ENCODE data around the gene EFHC1. TPM values are rescaled to one million over a fixed set of nuclear protein-coding genes. Genes with fewer than 3 reads are reported as not detected.

Gene EFHC1
- polyA plus RNA-seq, 4 donors, result 48.8 to 59.9 (median 52.0) TPM

DNA sequence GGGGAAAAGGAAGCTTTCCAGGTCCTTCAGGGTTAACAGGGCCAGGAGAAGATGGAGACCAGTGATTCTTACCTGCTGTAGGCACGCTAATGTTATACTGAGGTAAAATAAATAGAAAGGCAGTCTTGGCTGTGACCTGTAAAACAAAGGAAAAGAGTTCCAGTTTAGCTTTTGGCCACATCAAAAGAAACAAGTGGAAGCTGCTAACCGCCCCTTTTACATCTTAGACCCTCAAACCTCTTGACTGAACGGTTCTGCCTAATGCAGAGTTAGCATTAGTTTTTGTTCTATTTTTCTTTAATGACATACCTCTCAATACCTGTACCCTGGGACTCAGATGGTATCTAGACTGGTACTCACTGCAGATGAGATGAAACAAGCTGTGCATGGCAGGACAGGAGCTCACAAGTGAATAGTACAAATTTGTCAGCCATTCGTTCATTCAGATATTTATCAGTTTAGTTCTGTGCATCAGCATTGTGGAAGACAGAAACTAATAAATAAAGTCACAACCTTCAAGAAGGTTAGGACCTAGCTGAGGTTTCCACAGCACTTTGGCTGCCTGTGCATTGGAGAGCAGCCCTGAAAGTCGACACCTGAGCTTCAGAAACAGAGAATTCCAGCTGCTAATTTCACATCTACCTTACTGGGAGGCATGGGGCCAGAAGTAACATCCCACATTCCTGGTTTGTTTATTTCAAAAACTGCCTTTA lies 115.7 kb downstream of the EFHC1 start:
- DNase-seq (ENCODE audit: low read depth in 4 of 4, low spot score in 3 of 4), result no peak

DNA sequence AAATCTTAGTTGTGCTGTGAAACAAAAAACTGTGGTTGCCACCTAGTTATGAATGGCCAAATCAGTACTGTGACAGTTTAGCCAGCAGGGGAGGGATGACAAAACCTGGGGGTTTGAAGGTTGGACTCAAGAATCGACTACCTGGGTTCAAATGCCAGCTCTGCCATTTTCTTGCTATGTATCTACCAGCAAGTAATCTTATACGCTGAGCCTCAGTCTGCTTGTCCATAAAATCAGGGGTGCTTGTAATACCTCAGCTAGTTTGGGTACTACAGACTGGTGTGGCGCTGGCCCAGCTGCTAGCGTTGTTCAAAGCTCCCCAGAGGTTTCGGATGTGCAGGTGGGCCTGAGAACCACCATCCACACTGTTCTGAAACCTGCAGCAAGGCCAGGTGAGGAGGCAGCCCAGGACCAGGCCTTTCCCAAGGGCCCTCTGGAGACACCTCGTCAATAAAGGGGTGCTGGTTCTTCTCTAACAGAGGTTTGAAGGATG lies 116.3 kb downstream of the EFHC1 start:
- DNase-seq (ENCODE audit: low read depth in 4 of 4, low spot score in 3 of 4), result no peak

DNA sequence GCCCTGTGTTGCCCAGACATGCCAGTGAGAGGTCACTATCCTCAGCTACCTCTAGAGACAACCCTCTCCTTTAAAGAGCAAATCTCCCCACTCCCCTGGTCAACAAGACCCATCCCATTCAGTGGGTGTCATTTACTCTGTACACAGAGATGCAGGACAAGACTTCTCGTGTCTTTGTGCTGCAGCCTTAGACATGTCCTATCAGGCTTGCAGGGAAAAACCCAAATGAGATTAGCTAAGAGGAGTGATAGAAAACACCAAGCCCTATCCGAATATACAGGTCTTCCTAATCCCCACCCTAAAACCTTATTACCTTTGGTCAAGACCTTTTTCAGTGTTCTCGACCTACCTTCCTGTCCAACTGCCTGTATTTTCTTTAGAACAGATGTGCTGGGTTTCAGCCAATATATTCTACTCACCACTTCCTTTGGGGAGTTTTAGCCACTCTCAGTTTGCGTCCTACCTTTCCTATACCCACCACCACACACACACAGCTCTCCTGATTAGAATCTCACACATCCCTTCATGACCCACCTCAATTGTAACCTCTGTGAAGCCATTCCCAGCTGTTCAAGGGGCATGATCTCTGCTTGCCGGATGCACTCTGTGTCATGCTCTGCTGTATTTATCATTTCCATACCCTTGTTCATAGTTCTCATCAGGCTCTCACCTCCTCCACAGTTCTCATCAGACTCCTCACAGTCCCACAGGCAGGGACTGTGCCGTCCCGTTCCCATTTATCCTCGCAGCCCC lies 117.0 kb downstream of the EFHC1 start:
- no peak for DNase-seq (ENCODE audit: low read depth in 4 of 4, low spot score in 3 of 4)

DNA sequence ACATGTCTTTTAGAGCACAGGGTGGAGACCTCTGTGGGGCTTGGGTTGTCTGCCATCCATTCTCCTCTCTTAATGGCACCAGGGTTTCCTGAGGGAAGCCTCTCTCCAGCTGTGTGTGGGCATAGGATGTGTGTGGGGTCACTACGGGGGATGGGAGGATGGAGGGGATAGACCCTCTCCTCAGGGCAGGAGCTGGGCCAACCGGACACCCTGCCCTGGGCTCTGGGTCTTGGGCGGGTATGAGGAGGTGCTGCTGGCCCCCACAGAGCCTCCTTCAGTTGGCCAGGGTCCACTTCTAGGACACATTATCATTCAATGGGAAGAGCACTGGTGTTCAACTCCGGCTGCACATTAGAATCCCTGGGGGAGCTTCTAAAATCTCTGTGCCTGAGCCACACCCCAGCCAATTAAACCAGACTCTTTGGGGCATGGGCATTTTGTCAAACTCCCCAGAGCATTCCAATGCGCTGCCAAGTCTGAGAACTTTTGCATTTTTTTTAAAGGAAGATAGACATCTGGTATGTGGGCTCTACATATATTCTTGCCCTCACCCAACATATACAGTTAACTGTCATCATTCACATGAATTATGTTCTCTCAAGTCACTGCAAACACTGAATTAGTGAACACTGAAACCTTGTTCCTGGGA lies 118.2 kb downstream of the EFHC1 start:
- DNase-seq (ENCODE audit: low read depth in 4 of 4, low spot score in 3 of 4), result no peak

DNA sequence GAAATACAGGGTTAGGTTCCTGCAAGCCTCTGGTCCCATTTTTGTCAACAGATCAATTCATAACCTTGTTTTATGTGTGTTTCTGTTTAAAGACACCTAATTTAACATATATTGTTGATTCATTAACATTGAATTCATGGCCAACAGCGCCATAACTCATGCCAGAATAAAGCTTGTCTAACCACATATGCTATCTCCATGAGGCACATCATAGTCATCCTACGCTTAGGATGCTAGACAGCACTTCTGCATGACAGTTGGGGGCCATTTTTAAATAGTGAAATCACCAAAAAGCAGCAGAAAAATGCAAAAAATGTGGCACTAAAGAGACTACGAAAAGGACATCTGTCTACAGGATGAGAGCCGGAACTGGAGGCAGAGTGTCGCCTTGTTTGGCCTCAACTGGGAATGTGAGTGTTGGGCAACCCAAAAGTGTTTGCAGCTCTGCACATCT lies 118.8 kb downstream of the EFHC1 start:
- no peak for DNase-seq (ENCODE audit: low read depth in 4 of 4, low spot score in 3 of 4)

DNA sequence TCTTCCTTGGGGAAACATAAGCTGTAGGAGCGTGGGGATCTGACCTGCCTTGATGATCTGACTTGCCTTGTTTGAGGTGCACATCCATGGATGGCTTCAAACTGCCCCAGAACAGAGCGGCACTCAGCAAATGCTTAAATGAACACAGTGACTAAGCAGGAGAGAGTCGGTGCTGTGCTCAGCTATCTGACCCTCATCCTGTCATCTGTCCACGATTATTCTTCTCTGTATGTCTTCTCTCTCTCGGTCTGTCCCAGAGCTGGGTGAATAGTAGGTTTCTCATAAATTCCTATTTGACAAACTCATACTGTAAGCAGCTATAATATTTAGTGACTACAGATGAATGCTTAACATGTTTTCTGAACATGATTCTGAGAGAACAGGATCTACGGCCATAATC lies 119.5 kb downstream of the EFHC1 start:
- no peak for DNase-seq (ENCODE audit: low read depth in 4 of 4, low spot score in 3 of 4)

DNA sequence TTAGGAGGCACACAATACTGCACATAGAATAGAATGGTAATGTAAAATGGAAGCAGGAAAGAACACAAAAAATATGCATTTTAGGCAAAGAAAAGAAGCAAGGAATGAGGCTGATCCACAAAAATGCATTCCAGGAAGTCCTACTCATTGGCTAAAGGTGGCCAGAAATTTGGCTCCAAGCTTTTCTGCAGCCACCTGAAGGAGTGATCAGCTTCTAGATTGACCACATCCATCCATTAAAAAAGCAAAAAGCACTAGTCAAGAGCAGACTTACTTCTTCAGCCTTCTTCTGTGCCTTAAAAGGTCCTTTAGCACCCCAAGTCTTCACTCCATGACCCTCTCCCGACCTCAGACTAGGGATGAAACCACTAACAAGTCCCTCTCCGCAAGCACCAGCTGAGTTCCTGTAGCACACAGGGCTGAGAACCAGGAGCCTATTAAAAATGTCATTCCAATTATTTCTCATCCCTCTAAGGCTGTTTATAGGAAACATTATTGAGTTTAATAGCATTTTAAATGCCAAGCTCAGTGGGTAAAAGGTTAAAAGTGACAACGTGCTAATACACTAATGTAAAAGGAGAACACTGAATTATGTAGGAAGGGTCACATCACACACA lies 120.3 kb downstream of the EFHC1 start:
- no peak for DNase-seq (ENCODE audit: low read depth in 4 of 4, low spot score in 3 of 4)

DNA sequence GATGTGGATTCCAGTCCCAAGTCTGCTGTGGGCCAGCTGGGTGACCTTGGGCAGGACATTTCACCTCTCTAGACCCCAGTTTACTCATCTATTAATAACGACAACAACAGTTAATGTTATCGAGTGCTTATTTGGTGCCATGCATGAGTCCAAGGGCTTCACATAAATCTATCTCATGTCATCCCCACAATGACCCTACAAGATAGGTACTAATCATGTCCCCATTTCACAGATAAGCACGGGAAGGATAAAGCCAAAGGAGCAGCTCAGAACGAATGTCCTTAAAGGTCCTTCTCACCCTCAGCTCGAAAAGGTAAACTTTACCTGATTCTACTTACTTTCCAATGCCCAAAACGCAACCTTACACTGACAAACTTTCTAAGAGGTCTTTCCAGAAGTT lies 121.0 kb downstream of the EFHC1 start:
- DNase-seq (ENCODE audit: low read depth in 4 of 4, low spot score in 3 of 4), result no peak

DNA sequence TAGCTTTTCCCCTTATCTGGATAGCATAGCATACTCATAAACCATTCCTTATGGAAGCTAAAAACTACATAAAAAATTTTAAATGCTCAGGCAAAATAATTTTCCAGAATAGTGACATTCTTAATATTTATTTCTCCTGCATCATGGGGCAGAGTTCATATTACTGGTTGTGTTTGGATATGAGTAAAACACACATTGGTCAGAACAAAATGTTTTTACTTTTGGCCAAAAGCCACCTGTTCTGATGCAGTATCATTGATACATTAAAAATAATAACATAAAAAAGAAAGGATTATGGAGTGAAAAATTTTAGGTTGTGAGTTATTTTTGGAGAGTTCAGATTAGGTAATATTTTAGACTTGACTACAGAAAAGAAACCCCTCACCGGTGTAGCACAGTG lies 123.1 kb downstream of the EFHC1 start:
- no peak for DNase-seq (ENCODE audit: low read depth in 4 of 4, low spot score in 3 of 4)

DNA sequence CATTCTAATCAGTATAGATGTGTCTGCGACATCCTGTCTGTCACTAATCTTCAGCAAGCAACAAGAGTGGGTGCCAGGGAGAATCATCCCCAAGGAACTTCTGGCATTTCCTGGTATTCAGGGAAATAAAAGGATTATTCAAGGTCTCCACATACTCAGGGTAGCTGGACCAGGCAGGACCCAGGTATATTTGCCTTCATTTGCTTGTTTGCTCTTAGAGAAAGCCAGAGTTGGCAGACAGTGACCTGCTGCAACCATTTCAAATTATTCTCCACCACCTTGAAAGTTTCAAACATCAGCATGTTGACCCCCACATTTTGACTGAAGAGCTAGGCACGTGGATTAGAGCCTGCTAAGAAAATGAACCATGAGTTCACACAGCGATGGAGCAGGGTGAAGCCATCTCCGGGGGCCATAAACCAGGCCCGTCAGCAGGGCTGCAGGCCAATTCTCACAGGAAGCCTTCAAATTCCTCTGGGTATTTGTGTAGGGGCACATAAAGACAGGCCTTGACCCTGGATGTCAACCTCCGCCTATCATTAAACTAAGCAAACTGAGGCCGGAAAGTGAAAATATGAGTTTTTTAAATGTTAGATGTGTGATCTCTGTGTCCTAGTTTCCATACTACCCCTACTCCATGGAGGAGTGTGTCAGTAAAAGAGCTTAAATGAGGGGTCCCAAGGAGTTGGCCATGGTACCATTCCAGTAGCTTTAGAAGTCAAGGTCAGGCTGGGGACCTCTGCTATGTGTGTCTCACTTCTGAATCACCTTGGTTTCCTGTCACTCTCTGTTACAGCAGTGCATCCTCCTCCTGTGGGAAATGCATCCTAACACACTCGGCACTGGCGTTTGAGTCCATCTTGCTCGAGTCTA lies 123.8 kb downstream of the EFHC1 start:
- DNase-seq (ENCODE audit: low read depth in 4 of 4, low spot score in 3 of 4), result no peak

DNA sequence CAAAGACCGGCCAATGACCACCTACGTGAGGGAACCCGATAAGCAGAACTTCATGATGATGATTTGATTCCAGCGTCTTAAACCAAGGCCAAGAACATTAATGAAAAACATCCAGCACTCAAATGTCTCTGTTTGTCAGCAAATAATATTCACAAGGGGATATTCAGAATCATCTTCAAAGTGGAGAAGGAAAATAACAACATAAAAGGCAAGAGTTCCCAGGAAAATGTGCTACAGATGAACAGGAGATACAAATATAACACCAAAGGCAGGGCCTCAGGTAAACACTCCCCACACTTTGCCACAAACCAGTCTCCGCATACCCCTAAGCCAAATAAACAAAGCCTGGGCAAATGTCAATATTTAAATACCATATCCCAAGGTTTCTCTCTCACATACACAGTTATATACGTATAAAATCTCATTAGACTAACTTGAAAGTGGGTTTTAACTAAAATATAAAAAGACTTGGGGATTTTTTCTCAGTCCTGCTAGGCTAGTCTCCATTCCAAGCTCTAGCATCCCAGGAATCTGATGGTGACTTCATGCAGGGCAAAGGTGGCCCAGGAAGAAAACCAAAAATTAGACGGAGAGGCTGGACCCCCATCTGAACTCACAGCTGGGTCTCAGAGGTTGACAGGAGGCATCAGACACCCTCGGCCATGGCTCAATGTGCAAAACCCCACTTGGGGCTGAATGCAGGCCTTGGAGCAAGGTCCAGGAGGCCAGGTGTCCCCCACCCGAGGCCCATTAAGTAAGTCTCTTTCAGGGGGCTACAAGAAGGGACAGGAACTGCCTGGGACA lies 124.7 kb downstream of the EFHC1 start:
- no peak for DNase-seq (ENCODE audit: low read depth in 4 of 4, low spot score in 3 of 4)

DNA sequence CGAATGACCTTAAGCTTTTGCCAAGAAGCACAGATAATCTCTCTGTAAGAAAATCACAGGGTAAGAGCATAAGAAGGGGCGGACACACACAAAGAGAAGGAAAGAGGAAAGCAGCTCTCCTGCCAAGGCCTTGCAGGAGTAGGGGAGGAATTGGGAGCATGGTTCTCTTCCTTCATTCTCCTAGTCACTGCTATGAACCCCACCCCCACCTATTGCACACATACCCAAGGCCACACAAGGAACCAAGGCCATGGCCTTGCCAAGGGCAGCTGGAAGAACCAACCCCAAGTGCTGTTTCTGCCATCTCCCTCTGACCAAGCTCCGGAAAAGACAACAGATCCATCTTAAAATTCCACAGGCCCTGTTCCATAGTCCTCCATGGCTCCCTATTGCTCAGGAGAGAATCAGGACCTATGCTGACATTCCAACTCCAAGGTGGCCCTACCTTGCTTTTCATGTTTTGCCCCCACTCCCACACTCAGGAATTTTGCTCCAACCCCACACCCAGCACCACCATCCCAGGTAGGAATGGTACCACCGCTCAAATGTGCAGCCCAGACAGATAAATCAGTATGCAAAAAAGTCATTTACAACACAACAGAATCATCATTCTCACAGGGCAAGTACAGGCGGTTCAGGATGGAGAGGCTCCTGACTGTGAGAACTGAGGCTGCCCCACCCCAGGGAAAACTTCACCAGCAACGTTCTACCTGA lies 125.4 kb downstream of the EFHC1 start:
- DNase-seq (ENCODE audit: low read depth in 4 of 4, low spot score in 3 of 4), result no peak

DNA sequence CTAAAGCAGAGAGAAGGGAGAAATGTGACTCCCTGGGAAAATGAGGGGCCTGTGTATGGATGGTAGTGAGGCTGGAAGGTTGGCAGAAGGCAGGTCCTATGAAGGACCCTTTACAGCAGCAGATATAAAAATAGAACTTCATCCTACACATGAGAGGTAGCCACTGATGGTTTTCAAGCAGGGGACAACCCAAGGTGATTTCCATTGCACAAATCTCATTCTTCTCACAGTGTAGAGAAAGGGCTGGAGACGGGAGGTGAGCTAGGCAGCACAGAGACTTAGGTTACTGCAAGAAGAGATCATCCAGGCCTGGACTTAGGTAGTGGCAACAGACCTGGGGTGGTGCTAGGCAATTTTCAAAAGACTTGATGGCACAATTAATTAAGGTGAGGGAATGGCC lies 126.0 kb downstream of the EFHC1 start:
- DNase-seq (ENCODE audit: low read depth in 4 of 4, low spot score in 3 of 4), result no peak

DNA sequence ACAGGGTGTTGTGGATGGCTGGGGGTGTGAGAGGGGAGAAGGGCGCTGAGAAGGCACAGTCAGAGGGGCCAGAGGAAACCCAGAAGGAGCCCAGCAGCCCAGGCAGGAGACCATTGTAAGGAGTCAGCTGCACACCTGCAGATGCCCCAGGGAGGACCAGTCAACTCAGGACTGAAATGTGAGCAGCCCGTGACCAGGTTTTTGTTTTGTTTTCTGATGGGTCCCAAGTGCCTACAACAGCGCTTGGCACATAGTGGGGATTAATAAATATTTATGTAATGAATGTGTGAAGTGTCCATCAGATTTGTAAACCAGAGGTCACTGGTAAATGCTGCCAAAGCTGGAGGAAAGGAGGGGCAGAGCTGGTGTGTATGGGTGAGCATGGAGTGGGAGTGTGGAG lies 126.5 kb downstream of the EFHC1 start:
- no peak for DNase-seq (ENCODE audit: low read depth in 4 of 4, low spot score in 3 of 4)

DNA sequence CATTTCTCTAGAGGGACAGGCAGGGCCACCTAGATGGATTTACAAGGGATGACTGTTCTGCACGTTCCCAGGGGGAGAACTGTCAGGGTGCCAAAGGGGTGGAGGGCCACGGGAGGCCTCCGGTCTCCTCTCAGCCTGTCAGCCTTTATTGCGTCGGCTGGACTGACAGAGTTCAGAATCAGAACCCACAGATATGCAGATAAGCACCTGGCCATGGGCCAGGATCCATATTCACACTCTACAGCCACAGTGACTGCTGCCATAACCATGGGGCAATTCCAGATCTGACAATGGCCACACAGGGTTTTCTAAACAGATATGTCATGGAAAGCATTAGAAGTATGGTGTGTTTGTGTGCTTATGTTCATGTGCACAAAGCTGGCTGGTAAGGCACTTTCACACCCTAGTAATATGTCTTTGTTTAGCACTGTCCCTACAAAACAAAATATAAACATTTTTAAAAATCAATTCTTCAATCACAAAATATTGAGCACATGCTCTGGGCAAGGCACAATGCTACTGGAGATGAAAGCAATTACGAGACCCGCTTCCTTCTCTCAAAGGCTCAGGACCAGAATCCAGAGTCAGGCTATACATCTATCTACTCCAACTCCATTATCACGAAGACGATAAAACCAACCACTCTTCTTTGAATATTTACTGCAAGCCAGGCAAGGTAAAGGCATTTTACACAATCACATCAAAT lies 127.7 kb downstream of the EFHC1 start:
- DNase-seq (ENCODE audit: low read depth in 4 of 4, low spot score in 3 of 4), result no peak

DNA sequence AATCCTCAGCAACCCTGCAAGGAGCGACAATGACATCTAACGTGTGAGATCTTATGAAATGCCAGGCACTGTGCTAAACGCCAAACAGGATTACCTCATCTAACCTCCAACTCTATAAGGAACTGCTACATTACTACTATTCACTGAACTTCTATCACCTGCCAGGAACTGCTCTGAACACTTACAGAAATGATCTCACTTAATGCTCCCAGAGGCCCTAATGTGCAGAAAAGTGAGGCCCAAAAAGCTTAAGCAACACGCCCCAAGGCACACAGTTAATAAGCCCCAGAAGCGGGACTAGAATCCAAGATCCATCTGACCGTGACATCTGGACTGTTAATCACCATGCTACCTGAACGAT lies 128.2 kb downstream of the EFHC1 start:
- no peak for DNase-seq (ENCODE audit: low read depth in 4 of 4, low spot score in 3 of 4)

DNA sequence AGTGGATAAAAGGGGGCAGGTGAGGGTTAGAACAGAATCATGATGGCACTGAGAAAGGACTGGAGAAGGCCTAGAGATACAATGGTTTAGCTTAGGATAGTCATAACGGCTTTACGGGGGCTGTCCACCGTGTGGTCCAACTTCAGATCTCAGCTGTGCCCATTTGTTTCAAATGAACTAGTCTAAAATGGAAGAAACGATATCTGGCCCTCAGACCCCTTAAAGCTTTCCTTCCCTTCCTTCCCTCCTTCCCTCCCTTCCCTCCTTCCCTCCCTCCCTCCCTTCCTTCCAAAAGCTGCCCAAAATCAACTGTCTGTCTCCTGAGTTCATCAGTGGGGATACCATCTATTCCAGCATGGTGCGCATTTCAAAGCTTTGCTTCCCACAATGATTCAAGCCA lies 128.9 kb downstream of the EFHC1 start:
- DNase-seq (ENCODE audit: low read depth in 4 of 4, low spot score in 3 of 4), result no peak

DNA sequence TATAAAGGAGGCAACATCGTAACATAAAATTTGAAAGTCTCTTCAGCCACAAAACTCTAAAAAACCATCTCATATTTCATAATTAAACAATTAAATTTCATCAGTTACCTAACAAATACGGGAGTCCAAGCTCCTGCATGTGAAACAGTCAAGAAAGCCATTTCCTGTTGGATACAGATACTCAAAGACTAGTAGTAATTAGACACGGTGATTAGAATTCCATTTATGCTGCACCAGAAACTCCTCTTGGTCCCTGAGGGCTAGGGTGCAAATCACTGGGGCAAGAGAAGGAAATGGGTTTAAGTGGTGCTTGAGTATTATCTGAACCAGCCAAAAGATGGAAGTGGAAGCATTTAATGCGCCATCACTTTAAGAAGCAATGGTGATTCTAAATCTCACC lies 129.3 kb downstream of the EFHC1 start:
- no peak for DNase-seq (ENCODE audit: low read depth in 4 of 4, low spot score in 3 of 4)
